Lung (tissue), 12 donors: Measurements from ENCODE around the gene MAGT1. TPM values are rescaled to one million over a fixed set of nuclear protein-coding genes. Genes with fewer than 3 reads are reported as not detected.
"Not testable (repeated sequence)": the region's sequence is repeated elsewhere in the genome, so short reads cannot be mapped to it uniquely, and the experiment has no call there.

Experiments used
- ATAC-seq: fragments of 200-7000 bp; cut with Tn5 transposase; one replicate; pipeline ENCODE4 v1.9.1; 2020; ENCODE audit warnings: moderate number of reproducible peaks; ENCODE audit not compliant: insufficient read depth, low FRiP score
- DNase-seq, 3 donors: peaks; one replicate each; pipeline ENCODE4 v3.0.0-alpha.2; 2013 to 2017
- H3K27ac ChIP-seq, 2 donors: one replicate each; pipeline ENCODE4 v1.5.1; 2013; ENCODE audit warnings: mild to moderate bottlenecking in 2 of 2, moderate library complexity in 2 of 2, control low read depth in 1 of 2, inconsistent platforms in 1 of 2, low read depth in 1 of 2, low read length in 1 of 2
- H3K27me3 ChIP-seq, 3 donors: one replicate each; pipeline ENCODE4 v1.5.1; 2013; ENCODE audit warnings: low read length in 2 of 3; ENCODE audit not compliant: control insufficient read depth in 3 of 3, insufficient read depth in 3 of 3
- H3K36me3 ChIP-seq, 4 donors: one replicate each; pipeline ENCODE4 v1.5.1; 2013; ENCODE audit warnings: low read length in 4 of 4, mild to moderate bottlenecking in 1 of 4, moderate library complexity in 1 of 4; ENCODE audit not compliant: control insufficient read depth in 4 of 4, insufficient read depth in 4 of 4
- H3K4me1 ChIP-seq, 5 donors: one replicate each; pipeline ENCODE4 v1.5.1; 2013; ENCODE audit warnings: low read length in 5 of 5, mild to moderate bottlenecking in 2 of 5, moderate library complexity in 1 of 5; ENCODE audit not compliant: control insufficient read depth in 5 of 5, insufficient read depth in 5 of 5
- H3K4me3 ChIP-seq: one replicate; pipeline ENCODE4 v1.5.1; 2013; ENCODE audit warnings: mild to moderate bottlenecking, control low read depth, moderate library complexity
- H3K9ac ChIP-seq, 2 donors: one replicate each; pipeline ENCODE4 v1.5.1; 2013; ENCODE audit warnings: low read length in 2 of 2, control low read depth in 1 of 2; ENCODE audit not compliant: insufficient read depth in 1 of 2
- H3K9me3 ChIP-seq, 4 donors: one replicate each; pipeline ENCODE4 v1.5.1; 2013; ENCODE audit warnings: low read length in 3 of 4, mild to moderate bottlenecking in 1 of 4, moderate library complexity in 1 of 4; ENCODE audit not compliant: control insufficient read depth in 4 of 4, insufficient read depth in 3 of 4
- WGBS, 2 donors: extraction: QIAGEN DNeasy Blood & Tissue Kit; methylation state at CpG; one replicate each; pipeline ENCODE4 v1.1.7; 2013; 5-methylcytosine and 5-hydroxymethylcytosine counted together
- polyA plus RNA-seq, 2 donors: library from polyadenylated mRNA; stranded (reverse); fragments of 200-250 nt; gene quantifications; one replicate each; pipeline ENCODE4 v1.2.1, GENCODE V29; 2013
- total RNA-seq, 2 donors: library from RNA; depleted of rRNA in 1 of 2; stranded (reverse); fragments of >200 nt in 1 of 2; gene quantifications; one replicate each; pipeline ENCODE4 v1.2.1, GENCODE V29; 2014 to 2021
- TF ChIP-seq, protein P1 (sequence below): IDR thresholded peaks from 2 replicates; pipeline ENCODE4 v1.5.1; 2012; ENCODE audit warnings: mild to moderate bottlenecking; ENCODE audit errors: control extremely low read depth, extremely low read depth
- donor health status: control.
- donor health status: control.
- donor health status: Bipolar disorder and iron deficiency.
- donor health status: healthy.
- donor health status: DM: yes; HTN: yes; CAD: no.

The MAGT1 gene
- total and polyA plus RNA-seq, 4 donors: 15.3 to 80.0 (median 57.3) TPM

DNA sequence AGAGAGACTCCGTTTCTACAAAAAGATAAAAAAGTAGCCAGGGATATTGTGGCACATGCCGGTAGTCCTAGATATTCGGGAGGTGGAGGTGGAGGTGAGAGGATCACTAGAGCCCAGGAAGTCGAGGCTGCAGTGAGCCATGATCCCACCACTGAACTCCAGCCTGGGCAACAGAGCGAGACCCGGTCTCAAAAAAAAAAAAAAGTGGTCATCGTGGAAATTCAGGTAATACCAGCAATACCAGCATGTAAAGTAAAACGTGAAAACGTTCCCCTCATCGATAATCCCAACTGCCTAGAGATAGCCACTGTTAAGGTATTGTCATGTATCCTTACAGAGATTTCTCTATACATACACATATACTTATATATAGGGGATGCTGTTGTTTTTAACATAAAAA, 1.5 kb downstream of the MAGT1 start:
- Histone ChIP-seq H3K9me3 (no peaks in the 10 kb centered on the region), H3K4me3 (no peak overlapping the region), H3K27me3 (no peaks in the 10 kb centered on the region), H3K4me1 (peaks cover 0 to 7% (median 0%) of the 10 kb centered on the region in 5 donors), H3K9ac (peak overlapping the region in 1 of 2 donors; percentile 99), H3K27ac (no peak overlapping the region), H3K36me3 (no peaks in the 10 kb centered on the region)
- TF ChIP-seq, protein P1, sequence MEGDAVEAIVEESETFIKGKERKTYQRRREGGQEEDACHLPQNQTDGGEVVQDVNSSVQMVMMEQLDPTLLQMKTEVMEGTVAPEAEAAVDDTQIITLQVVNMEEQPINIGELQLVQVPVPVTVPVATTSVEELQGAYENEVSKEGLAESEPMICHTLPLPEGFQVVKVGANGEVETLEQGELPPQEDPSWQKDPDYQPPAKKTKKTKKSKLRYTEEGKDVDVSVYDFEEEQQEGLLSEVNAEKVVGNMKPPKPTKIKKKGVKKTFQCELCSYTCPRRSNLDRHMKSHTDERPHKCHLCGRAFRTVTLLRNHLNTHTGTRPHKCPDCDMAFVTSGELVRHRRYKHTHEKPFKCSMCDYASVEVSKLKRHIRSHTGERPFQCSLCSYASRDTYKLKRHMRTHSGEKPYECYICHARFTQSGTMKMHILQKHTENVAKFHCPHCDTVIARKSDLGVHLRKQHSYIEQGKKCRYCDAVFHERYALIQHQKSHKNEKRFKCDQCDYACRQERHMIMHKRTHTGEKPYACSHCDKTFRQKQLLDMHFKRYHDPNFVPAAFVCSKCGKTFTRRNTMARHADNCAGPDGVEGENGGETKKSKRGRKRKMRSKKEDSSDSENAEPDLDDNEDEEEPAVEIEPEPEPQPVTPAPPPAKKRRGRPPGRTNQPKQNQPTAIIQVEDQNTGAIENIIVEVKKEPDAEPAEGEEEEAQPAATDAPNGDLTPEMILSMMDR: no peak
- DNase-seq (no peak), ATAC-seq (no peak)
- WGBS, 2 donors: 66 to 80% methylated on average over 10 of the region's 10 CpGs

DNA sequence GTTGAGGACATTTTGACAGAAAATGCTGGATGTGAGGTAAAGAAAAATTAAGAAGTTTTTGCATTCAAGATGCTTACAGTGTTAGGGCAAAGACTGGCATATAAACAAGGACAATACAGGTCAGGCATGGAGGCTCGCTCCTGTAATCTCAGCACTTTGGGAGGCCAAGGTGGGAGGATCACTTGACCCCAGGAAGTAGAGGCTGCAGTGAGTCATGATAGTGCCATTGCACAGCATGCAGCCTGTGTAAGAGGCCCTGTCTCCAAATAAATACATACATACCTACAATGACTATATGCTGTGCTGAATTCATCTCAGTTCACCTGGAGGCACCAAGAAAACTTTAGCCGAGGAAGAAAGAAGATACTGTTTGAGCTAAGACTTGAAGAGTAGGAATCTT, 2.3 kb downstream of the MAGT1 start:
- WGBS, 2 donors: 95 to 100% methylated on average over 2 of the region's 2 CpGs
- no peak for DNase-seq
- Histone ChIP-seq H3K4me1 (peaks cover 0 to 7% (median 0%) of the 10 kb centered on the region in 5 donors), H3K27me3 (no peaks in the 10 kb centered on the region), H3K4me3 (no peak overlapping the region), H3K9ac (no peak overlapping the region), H3K27ac (no peak overlapping the region), H3K9me3 (no peaks in the 10 kb centered on the region), H3K36me3 (no peaks in the 10 kb centered on the region)
- TF ChIP-seq, protein P1: no peak
- no peak for ATAC-seq

DNA sequence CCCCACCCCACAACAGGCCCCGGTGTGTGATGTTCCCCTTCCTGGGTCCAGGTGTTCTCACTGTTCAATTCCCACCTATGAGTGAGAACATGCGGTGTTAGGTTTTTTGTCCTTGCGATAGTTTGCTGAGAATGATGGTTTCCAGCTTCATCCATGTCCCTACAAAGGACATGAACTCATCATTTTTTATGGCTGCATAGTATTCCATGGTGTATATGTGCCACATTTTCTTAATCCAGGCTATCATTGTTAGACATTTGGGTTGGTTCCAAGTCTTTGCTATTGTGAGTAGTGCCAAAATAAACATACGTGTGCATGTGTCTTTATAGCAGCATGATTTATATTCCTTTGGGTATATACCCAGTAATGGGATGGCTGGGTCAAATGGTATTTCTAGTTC, 13.8 kb downstream of the MAGT1 start:
- WGBS, 2 donors: 85 to 87% methylated on average over 4 of the region's 4 CpGs
- H3K36me3 ChIP-seq, H3K4me3 ChIP-seq, H3K9ac ChIP-seq, H3K4me1 ChIP-seq, DNase-seq, H3K9me3 ChIP-seq, ATAC-seq, H3K27ac ChIP-seq, H3K27me3 ChIP-seq: not testable (repeated sequence)

DNA sequence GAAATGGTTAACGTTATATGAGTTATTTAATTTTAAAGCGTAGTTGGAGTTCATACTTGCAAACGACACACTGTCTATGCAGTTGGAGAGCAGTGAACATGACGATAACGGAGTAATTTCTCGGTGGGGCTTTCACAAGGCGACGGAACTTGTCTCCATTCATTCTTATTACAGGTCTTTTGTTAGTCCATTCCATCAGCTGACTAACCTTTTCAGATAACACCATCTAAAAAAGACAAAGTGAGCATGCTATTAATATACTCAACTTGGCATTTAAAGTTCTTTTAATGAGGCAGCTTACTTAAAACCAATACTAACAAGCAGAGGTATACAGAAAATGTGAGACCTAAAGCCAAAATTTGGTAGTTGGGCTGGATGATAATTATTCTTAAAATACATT, 19.9 kb downstream of the MAGT1 start:
- TF ChIP-seq, protein P1: no peak
- Histone ChIP-seq H3K4me3 (no peak overlapping the region), H3K4me1 (no peaks in the 10 kb centered on the region), H3K9me3 (no peaks in the 10 kb centered on the region), H3K27ac (no peak overlapping the region), H3K27me3 (no peaks in the 10 kb centered on the region), H3K36me3 (peaks cover 0 to 4% (median 0%) of the 10 kb centered on the region in 4 donors), H3K9ac (no peak overlapping the region)
- no peak for ATAC-seq
- DNase-seq: no peak
- 93 to 99% methylated on average over 8 of the region's 8 CpGs for WGBS, 2 donors

DNA sequence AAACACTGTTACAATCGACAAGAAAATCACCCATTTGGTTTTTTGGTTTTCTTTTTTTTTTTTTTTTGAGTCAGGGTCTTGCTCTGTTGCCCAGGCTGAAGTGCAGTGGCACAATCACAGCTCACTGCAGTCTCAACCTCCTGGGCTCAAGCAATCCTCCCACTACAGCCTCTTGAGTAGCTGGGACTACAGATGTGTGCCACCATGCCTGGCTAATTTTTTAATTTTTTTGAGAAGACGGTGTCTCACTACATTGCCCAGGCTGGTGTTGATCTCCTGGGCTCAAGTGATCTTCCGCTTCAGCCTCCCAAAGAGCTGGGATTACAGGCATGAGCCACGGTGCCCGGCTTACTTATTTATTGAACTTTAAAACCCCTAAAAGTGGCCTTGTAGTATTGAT, 63.7 kb downstream of the MAGT1 start:
- H3K36me3 ChIP-seq, DNase-seq, ATAC-seq, H3K27ac ChIP-seq, H3K27me3 ChIP-seq, H3K9me3 ChIP-seq, H3K4me1 ChIP-seq, H3K4me3 ChIP-seq, H3K9ac ChIP-seq: not testable (repeated sequence)
- 83 to 99% methylated on average over 5 of the region's 5 CpGs for WGBS, 2 donors

DNA sequence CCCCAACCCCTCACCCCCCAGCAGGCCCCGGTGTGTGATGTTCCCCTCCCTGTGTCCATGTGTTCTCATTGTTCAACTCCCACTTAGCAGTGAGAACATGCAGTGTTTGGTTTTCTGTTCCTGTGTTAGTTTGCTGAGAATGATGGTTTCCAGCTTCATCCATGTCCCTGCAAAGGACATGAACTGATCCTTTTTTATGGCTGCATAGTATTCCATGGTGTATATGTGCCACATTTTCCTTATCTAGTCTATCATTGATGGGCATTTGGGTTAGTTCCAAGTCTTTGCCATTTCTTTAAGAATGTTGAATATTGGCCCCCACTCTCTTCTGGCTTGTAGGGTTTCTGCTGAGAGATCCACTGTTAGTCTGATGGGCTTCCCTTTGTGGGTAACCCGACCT, 73.2 kb downstream of the MAGT1 start:
- not testable (repeated sequence) for H3K4me3 ChIP-seq, H3K36me3 ChIP-seq, H3K27me3 ChIP-seq, H3K9ac ChIP-seq, ATAC-seq, H3K4me1 ChIP-seq, DNase-seq, H3K9me3 ChIP-seq, H3K27ac ChIP-seq
- WGBS, 2 donors: 95 to 97% methylated on average over 2 of the region's 2 CpGs
